Fibroblast of peridontal ligament (primary cell): Measurements from ENCODE around the gene COL1A1.
A peak's percentile ranks its signal among the peaks of the same experiment; 100 is the strongest.

ENCODE experiments used
- DNase-seq: peaks from one replicate; pipeline ENCODE4 v3.0.0-alpha.2; 2010; ENCODE audit errors: extremely low read depth

Gene COL1A1

DNA sequence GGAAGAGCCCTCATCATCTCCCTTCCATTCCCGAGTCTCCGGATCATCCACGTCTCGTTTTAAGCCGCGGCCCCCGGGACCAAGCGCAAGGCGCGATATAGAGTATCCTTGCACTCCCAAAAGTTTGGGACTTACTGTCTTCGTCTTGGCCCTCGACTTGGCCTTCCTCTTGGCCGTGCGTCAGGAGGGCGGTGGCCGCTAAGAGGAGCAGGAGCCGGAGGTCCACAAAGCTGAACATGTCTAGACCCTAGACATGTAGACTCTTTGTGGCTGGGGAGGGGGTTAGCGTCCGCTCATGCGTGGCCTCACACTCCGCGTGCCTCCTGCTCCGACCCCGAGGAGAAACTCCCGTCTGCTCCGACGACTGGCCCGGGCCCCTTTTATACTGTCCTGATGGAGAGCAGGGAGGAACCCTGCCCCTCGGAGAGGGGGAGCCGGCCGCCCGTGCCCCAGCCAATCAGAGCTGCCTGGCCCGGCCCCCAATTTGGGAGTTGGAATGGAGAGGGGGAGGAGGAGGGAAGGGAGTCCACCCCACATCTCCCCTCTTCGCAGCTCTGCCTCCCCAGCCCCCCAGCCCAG, at the start of gene COL1A1:
Gene COL1A1, minus strand, starts transcription at position 356 of the 579 bp plus-strand sequence. Its CDS starts 118 bp downstream, at position 238.
- peak; percentile 95 for DNase-seq

DNA sequence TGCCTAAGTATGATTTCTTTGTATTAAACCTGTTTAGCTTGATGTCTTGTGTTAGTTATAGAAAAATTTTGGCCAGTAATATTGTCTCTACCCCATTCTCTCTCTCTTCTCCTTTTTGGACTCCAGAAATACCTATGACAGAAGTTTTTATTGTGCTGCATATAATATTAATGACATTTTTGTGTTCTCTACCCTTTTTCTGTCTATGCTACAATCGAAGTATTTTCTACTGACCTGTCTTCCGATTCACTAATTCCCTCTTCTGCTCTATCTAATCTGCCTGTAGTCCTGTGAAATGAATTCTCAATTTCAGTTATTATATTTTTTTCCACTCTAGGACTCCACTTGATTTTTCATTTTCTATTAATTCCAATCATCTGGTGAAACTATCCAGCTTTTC, 46.8 kb upstream of the COL1A1 start:
- no peak for DNase-seq

DNA sequence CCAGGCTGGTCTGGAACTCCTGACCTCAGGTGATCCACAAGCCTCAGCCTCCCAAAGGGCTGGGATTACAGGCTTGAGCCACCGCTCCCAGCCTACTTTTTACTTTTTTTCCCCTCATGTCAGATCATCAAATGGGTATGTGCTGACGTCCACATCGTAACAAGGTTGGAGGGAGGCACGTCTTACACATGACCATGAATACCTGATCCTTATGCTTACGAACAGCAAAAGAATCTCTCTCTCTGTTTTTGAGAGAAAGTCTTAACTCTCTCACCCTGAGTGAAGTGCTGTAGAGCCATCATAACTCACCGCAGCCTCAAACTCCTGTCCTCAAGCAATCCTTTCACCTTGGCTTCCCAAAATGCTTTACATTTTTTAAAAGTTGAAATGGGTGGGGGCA, 43.3 kb upstream of the COL1A1 start:
- no peak for DNase-seq

DNA sequence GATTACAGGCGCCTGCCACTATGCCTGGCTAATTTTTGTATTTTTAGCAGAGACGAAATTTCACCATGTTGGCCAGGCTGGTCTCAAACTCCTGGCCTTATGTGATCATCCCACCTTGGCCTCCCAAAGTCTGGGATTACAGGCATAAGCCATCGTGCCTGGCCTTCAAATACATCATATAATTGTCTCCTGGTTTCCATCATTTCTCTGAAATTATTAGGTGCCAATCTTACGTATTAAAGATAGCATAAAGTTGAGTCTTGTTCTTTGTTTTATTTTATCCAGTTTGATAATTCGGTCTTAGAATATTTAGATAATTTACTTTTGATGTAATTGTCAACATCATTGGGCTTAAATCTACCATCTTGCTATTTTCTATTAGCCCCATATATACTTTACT, 40.0 kb upstream of the COL1A1 start:
- DNase-seq, result no peak

DNA sequence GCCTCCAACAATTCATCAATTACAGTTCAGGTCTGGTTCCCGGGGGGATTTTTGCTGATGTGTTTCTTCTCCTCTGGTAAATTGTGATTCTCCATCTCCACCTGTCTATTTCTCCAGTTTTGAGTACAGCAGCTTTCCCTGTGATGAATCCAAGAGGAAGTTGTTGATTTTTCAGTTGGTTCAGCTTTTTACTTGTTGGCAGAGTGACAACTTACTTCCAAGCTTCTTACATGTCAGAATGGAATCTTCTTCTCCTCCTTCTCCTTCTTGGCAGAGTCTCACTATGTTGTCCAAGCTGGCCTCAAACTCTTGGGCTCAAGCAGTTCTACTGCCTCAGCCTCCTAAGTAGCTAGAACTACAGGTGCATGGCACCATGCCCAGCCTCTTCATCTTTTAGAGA, 39.4 kb upstream of the COL1A1 start:
- DNase-seq, result peak; percentile 81

DNA sequence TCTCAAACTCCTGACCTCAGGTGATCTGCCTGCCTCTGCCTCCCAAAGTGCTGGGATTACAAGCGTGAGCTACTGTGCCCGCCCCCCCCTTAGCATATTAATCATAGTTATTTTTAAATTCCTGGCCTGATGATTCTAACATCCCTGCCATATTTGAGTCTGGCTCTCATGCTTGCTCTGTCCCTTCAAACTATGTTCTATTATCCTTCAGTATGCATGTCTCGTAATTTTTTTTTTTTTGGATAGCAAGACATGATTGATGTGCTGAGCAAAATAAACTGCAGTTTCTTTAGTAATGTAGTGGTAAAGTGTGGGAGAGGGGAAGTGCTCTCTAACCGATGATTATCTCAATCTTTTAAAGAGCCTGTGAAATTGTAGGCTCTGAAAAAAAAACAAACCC, 38.5 kb upstream of the COL1A1 start:
- no peak for DNase-seq

DNA sequence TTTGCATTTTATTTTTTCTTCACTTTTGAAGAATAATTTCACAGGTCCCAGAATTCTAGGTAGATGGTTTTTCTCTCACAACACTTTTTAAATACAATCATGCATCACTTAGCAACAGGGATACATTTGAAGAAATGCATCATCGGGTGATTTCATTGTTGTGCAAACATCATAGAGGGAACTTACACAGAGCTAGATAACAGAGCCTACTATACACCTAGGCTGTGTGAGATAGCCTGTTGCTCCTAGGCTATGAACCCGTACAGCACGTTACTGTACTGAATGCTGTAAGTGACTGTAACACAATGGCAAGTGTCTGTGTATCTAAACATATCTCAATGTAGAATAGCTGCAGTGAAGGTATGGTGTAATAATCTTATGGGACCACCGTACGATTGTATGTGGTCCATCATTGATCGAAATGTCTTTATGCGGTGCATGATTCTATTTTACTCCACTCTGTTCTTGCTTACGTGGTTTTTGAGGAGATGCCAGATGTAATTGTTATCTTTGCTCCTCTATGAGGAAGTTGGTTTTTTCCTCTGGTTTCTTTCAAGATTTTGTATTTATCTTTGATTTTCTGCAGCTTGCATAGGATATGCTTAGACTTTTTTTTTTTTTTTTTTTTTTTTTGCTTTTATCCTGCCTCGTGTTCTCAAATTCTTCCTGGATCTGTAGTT, 37.3 kb upstream of the COL1A1 start:
- DNase-seq, result peak; percentile 51

DNA sequence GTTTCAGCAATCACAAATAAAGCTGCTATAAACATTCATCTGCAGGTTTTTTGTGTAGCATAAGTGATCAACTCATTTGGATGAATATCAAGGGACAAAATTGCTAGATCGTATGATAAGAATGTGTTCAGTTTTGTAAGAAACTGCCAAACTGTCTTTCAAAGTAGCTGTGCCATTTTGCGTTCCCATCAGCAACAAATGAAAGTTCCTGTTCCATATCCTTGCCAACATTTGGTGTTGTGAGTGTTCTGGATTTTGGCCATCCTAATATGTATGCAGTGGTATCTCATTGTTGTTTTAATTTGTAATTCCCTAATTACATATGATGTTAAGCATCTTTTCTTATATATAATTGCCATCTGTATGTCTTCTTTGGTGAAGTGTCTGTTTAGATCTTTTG, 36.5 kb upstream of the COL1A1 start:
- no peak for DNase-seq

DNA sequence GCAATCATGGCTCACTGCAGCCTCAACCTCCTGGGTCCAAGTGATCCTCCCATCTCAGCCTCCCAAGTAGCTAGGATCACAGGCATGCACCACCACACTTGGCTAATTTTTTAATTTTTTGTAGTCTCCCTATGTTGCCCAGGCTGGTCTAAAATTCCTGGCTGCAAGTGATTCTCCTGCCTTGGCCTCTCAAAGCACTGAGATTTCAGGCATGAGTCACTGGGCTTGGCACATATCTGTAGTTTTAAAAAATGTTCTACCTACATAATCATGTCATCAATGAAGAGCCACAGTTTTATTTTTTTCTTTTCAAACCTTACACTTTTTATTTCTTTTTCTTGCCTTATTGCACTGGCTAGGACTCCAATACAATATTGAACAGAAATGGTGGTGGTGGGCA, 33.1 kb upstream of the COL1A1 start:
- DNase-seq, result no peak

DNA sequence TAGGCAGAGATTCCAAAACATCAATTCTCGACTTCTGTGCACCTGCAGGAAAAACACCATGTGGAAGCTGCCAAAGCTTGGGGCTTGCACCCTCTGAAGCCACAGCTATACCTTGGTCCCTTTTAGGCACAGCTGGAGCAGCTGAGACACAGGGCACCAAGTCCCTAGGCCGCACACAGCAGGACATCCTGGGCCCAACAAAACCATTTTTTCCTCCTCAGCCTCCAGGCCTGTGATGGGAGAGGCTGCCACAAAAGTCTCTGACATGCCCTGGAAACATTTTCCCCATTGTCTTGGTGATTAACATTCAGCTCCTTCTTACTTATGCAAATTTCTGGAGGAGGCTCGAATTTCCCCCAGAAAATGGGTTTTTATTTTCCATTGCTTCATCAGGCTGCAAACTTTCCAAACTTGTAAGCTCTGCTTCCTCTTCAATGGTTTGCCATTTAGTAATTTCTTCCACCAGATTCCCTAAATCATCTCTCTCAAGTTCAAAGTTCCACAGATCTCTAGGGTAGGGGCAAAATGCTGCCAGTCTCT, 24.3 kb upstream of the COL1A1 start:
- DNase-seq, result no peak

DNA sequence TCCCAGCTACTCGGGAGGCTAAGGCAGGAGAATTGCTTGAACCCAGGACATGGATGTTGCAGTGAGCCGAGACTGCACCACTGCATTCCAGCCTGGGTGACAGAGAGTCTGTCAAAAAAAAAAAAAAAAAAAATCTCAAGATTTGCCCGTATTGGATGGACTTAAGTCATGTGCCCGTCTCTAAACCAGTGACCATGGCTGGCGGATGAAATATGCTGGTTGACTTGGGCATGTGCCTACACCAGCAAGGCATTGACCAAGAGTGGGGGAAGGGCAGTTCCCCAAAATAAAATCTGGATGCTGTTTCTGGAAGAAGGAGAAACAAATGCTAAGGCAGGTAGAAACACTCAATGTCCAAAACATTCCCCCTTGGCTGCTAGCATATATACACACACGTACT, 21.5 kb upstream of the COL1A1 start:
- no peak for DNase-seq

DNA sequence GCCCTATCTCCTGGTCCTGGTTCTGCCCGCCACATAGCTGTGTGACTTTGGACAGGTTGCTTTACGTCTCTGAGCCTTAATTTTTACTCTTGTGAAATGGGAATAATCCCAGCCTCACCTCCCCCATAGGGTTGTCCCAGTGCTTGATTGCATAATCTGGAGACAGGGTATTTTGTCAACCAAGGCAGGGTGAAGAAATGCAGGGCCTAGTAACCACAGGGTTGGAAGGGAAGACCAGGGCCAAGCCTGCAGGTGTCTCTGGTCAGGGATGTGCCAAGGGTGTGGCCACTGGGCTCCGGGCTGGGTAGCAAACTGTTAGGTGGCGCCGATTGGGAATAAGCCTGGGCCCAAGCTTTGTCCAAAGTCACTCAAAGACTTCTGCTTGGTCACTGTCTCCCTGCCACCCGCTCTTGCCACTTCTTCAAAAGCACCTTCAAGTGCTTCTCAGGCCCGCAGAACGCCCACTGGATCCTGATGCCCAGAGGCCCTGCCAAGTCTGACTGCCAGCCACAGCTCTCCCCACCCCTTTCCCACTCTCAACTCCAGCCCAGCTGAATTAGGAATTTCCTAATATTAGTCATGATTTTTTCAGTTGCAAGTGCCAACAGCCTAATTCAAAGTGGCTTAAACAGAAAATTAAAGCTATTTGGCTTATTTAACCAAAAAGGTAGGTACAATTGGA, 20.6 kb upstream of the COL1A1 start:
- peak; percentile 59 for DNase-seq

DNA sequence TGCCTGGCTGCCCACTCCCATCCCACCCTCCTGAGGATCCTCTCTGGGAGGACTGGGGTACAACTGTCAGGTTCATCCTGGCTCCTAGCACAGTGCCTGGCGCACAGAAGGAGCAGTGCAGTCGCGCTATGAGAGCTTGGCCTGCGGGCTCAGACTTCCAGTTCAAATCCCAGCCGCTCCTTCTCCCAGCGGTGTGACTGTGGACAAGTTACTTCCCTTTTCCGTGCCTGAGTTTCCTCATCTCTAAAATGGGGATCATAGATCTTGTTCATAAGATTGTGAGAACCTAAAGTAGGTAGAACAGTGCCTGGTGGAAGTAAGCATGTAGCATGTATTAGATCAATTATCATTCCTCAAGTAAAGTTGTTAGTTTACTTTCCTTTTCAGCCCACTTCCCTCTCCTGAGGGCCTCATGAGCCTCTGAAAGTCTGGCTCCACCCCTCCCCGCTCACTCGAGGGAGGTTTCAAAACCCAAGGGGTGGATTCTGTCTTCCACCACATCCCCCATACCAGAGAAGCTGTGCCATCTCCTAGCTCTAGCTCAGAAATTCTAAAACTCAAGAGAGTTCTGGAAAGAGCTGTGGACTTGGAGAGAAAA, 19.9 kb upstream of the COL1A1 start:
- DNase-seq, result peak; percentile 71

DNA sequence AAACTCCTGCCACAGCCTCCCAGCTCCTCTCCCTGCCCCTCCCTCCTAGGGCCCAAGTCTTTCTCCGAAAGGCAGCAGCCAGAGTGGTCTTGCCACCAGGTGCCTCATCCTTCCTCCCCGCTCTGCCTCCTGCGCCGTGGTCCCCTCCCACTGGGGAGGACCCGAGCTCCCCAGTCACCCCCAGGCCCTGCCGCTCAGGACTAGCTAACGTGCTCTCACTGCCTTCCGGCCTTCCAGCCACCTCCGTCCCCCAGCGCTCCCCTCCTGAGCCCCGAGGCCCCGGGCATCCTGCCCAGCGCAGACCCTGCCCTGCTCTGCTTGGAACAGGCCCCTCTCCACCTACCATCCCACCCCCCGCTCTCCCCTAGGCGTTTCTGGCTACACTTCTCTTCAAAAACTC, 19.4 kb upstream of the COL1A1 start:
- DNase-seq, result no peak

DNA sequence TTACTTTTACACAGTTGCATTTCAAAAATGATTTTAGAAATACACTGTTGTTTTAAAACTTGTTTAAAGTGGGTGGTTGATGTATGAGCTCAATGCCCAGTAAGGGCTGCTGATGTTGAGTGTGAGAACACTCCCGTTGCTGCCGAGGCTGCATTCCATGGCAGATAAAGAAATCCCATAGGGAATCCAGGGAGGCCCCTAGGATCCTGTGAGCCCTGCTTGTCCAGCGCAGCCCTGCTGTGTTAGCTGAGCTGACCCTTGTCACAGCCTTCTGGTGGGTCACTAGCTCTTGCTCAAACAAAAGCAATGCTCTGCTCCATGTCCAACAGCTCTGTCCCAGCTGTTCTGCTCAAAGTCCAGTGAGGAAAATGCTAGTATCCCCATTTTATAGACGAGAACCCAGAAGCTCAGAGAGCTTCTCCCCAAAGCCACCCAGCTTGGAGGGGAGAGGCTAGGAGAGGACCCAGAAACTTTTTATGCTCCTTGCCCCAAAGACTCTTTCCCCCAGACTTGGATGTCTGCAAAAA, 18.6 kb upstream of the COL1A1 start:
- peak; percentile 74 for DNase-seq

DNA sequence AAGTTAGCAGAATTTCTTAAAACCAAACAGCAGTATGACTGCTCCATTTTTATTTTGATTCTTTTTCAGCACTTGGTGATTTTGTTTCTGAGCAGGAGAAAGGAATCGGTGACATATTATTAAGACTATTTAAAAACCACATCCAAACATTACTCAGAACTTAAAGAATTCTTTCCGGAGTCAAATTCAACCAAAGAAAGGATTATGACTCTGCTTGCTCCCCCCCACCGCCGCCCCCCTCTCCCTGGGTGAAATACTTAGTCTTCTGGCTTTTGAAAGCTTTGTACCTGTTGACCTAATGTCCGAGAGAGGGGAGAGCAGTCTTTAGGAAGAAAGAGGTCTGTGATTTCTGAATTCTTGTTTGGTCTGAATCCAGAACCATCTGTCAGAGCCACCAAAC, 17.9 kb upstream of the COL1A1 start:
- peak; percentile 90 for DNase-seq

DNA sequence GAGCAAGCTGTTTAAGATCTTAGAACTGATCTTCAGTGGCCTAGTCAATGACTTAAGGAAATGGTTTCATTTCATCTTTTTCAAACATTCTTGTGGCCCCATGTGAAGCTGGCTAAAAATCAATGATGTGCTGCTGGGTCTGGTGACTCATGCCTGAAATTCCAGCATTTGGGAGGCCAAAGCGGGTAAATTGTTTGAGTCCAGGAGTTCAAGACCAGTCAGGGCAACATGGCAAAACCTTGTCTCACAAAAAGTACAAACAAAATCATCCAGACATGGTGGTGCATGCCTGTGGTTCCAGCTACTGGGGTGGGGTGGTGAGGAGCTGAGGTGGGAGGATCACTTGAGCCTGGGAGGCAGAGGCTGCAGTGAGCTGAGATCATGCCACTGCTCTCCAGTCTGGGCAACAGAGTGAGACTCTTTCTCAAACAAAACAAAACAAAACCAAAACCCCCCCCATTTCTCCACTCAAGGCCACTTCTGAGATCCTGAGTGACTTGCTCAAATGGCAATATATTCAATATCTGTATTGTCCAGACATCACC, 17.4 kb upstream of the COL1A1 start:
- DNase-seq, result peak; percentile 98

DNA sequence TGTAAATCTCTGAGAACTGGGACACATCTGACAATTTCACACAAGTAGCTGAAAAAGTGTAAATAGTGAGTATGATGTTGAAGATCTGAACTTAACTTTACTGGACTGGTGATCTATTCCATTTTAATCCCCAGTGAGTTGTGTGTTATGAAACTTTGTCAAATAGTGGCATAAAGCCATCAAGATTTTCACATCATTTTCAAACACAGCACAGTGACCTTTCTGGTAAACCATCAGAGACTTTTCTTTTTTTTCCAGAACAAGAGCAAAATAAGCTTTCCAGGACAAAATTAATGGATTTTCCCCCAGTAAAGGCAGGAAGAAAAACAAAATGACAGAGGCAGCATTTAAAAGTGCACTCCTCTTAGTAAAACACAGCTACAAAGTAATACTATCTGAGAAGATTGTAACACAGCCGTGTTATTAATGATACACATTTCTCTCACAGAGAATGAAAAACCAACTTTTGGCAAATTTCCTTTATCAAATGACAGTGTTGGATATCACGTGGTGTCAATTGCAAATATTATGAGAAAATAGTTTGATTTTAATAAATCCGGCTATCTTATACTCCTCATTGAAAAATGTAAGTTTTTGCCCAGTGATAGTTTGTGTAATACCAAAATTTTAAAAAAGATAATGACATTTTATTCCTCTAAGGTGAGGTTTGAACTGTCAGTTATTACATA, 16.8 kb upstream of the COL1A1 start:
- peak; percentile 82 for DNase-seq

DNA sequence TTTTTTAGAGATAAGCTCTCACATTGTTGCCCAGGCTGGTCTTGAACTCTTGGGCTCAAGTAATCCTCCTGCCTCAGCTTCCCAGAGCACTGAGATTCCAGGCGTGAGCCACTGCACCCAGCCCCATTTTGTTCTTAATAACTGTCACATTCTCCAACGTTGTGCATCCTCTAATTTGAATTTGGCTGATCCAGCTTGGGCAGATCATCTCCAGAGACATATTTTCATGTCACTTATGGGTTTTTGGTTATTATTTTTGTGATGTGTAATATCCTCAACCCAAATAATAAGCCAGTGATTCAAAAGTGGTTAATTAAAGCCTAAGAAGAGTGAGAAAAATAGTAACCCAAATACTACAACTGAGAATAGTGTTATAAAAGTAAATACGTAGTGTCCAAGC, 16.2 kb upstream of the COL1A1 start:
- DNase-seq, result no peak

DNA sequence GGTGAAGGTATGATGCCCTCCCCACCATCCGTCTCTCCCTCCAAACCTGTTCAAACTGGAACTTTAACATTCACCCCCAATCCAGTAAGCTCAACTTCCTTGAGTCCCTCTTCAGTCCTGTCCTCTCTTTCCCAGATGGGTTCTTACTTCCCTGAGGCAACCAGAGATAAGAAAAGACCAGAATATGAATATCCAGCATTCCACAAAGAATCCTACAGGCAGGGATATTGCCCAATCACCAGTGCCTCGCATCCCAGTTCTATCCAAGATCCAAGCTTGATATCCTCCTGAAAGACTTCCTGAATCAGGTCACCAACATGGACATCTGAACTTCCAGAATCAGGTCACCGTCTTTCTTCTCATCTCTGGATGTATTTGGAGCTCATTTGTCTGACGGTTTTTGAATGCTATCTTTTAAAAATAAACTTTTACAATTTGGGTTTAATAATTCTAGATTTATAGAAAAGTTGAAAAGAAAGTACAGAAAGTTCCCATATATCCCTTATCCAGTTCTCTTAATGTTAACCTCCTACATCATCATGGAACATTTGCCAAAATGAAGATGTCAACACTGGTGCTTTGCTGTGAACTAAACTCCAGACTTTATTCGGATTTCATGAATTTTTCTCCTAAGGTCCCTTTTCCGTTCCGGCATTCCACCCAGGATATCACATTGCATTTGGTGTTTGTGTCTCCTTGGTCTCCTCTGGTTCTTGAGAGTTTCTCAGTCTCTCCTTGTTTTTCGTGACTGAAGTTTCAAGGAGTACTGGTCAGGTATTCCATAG, 13.7 kb upstream of the COL1A1 start:
- peak; percentile 68 for DNase-seq
